Hepatic stellate cell (primary cell): ENCODE measurements around the gene MCTP1.
"Not testable (repeated sequence)": the region's sequence is repeated elsewhere in the genome, so short reads cannot be mapped to it uniquely, and the experiment has no call there.

ENCODE experiments used
- DNase-seq: peaks from one replicate; pipeline ENCODE4 v3.0.0; 2011; ENCODE audit warnings: low spot score

Gene MCTP1

DNA sequence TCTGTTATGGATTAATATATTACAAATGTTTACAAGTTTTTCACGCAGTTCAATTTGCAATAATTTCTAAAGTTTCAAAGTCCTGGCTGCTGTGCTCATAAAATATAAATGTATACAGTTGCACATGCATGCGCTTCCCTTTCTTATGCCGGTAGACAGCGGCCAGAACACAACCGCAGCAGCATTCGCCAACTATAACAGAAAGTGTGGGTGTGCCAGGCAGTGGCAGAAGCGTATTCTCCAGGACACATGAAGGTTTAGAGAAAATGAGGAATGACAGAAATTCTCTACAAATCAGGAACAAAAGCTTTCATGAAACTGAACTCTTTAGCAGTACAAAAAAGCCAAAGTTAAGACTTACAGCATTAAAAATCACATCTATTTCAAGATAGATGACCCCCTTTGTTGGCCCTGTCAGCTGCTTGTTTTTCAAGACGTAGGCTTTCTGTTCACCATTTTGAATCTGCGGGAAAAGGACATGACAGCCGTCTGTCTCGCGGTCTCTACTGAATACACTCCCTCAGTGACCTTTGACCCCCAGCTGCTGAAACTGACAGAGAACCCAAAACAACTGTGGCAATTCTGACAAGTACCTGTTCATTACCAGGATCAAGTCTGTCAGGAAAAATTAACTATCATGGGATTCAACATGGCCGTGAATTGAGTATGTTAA lies 414.2 kb downstream of the MCTP1 start:
- no peak for DNase-seq

DNA sequence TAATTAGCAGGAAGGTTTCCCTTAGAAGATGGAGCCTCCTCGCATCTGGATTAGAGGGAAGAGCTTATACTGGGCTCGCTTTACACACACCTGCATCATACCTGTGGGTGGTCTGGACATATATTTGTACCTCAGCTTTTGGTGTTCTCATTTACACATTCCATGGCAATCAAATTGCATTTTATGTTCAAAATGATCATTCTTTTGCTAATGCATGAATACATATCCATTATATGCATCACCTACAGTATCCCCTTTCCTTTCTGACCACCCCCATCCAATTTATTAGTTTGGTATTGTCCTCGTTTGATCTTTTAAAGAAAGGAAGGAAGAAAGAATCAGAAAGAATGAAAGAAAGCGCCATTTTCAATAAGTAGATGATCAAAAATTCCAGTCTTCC lies 415.0 kb downstream of the MCTP1 start:
- no peak for DNase-seq

- no peak for DNase-seq
Measured at GRCh38 chr5:94863951-94864350, 420.9 kb downstream of the MCTP1 start.

DNA sequence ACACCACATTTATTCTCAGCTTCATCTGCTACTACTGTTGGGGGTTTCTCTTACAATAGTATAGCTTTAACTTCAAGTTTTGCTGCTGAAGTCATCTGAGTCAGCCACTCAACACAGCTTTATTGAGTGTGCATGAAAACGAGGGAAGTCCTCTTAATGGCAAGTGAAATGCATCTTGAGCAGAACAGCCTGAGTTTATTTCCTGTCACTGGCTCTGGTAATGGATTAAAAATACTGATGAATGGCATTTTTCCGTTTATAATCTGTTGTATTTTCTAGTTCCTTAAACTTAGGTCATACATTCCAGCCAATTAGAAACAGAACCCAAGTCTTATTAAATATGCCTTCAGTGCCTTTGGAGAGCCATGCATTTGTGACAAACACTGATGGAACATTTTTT lies 427.8 kb downstream of the MCTP1 start:
- DNase-seq: no peak

DNA sequence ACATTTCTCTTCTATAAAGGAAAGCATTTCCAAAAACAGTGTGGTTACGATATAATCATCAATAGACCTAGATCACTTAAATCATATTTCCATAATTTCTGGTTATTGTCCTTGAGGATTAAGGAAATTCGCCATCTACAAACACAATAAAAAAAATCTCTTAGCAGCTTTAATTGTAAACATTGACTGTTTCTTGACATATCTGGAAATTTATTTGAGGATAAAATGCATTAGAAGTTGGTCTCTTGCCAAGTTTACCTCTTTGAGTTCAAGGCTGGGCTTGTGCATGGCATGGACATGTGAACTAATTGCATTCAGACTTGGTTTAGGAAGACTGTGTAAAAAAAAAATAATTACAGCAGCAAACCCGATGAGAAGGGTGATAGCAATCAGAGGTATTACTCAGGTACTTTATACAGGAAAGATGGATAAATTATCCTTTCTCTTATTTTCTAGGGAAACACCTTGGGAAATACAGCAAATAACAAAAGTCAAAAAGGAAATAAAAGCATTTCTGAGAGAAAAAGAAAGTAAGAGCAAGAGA lies 428.6 kb downstream of the MCTP1 start:
- DNase-seq: no peak

DNA sequence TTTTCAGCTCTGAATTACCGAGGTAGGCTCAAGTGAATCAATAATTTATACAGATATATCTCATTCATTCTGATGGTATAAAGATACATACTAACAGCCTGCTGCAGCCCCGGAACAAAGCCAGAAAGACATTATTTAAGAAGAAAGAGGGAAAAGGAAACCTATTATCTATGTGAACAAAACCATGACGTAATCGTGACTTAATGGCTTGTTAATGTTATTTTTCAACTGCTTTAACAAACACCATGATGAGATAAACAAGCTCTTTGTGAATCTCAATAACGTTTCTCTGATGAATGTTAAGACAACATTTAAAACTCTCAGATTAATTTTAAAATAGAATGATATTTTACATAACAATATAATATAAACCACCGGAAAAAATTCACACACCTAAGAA lies 429.4 kb downstream of the MCTP1 start:
- no peak for DNase-seq

DNA sequence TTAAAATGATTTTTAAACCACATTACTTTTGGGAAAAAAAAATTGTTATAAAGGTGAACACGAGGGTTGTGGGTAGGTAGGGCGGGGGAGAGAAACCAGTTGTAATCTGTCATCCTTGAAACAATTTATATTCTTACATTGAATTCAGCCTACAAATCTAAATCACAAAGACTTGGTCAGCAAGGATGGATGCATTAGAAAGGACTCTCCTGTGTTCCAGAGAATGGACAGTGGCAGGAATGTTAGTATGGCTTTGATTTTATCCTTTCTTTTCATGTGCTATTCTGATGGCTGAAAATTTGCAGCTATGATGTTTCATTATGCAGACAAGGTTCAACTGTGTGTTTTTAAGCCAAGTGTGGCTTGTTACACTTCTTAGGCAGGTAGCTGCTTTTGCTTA lies 431.8 kb downstream of the MCTP1 start:
- DNase-seq: no peak

DNA sequence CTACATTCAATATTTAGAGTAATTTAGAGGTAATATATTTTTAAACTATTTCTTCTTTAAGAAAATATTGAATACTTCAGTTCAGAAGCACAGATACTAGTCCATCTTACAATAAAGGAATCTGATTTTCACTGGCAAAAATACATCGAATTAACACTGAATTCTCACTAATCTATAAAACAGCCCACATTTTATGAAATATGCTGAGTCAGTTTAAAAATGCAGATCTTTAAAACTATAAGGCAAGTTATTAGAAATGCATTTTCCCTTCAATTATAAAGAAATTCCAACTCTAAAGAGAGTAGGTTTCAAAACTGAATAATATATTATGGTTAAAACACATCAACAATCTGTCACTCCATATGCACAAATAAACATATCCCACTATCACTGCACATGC lies 433.9 kb downstream of the MCTP1 start:
- no peak for DNase-seq

GRCh38 chr5:94849821-94850736 lies 434.8 kb downstream of the MCTP1 start:
- no peak for DNase-seq

GRCh38 chr5:94849324-94849723 lies 435.6 kb downstream of the MCTP1 start:
- DNase-seq: no peak

DNA sequence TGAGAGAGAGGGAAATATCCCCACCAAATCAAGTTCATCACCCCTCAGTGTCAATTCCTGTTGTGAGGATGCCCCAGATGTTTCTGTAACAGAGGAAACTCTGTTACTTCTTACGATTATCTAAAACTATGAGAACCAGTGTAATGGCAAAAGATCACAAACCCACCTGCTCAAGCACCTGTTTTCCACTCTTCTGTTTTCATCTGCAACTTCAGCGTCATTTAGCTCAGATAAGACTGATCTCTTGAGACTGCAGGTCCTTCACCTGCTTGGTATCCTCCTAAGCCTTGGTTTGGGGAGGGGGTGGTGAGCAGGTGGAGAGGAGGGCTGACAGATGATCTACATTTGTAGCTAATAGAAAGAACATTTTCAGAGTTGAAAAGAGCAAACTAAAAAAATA lies 437.2 kb downstream of the MCTP1 start:
- no peak for DNase-seq

DNA sequence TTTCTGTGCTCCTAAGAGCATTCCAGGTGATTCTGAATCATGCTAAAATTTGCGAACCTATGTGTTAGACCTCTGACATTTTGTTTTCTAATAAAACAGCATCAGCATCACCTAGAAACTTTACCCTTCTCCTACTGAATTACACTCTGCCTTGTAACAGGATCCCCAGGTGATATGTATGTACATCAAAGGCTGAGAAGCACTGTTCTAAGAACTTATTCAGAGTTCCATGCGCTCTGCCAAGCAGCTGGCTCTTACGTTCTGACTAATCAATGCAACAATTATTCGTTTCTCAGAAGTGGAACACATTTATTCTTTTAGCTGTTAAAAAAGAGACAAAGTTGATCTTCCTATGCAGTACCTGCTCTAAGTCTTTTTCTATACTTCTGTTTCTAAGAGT lies 437.9 kb downstream of the MCTP1 start:
- DNase-seq: no peak

- DNase-seq: not testable (repeated sequence)
Measured at GRCh38 chr5:94845696-94846095, 439.2 kb downstream of the MCTP1 start.

DNA sequence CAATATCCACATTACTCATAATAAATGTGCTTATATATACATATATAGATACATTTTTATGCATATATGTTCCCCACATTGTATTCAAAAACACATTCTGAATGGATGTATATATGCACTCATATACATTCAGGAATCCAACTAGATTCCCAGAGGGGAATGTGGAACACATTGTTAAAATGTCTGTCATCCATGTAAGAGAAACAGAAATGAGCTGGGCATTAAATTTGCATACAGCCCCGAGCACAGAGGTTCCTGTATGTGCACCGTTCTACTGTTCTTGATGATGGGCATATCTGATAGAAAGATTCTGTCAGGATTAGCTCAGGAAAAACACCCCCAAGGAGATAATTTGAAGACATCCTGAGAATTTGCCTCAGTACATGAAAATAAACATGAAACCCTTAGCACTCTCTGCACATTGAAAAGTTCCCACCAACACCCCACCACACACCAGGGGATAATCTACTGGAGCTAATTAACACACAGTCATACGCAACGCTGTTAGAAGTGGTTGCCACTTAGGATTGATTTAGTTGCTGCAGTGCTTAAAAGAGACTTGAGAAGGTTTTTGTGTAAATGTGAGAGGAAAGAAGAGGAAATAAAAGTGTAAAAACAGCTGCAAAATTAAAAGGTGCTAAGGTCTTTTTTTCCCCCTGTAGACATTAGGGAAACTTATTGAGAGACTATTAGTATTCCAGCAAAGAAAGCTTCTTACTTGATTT lies 443.1 kb downstream of the MCTP1 start:
- DNase-seq: no peak

GRCh38 chr5:94833851-94834250 lies 451.0 kb downstream of the MCTP1 start:
- DNase-seq: no peak

DNA sequence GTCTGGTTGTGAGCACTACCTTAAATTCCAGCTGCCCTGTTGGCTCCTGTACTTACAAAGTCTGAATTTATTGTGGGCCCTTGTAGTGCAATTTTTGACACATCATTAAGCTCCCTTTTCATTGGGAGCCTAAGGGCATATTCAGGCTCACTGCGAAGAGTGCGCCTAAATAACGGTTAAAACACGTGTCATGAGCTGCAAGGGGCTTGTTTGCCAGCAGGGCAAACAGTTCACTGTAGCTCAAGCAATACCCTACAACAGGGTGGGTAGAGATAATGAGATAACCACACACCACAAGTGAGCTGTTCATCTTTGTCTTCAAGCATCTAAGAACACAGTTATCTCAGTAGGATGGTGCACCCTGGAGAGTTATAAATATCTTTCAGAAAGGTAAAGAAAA lies 452.2 kb downstream of the MCTP1 start:
- DNase-seq: no peak

- no peak for DNase-seq
Measured at GRCh38 chr5:94830520-94830919, 454.4 kb downstream of the MCTP1 start.

- not testable (repeated sequence) for DNase-seq
Measured at GRCh38 chr5:94828222-94828621, 456.7 kb downstream of the MCTP1 start.

DNA sequence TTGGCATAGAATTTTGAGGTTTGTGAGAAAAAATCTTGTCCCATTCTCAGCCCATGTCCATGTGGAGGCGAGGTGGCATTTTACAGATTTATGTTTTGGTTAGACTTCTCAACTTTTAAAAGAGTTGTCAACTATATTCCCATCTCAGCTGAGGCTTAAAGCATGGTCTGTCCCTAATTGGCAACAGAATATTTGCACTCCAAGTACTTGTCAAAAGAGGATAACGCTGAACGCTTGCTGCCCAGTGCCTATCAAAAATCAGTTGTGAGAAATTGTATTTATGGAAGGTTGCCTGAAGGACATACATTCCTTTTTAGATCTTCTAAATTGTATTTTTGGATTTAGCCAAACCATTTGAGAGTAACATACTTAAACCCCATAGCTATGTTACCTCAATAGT lies 464.4 kb downstream of the MCTP1 start:
- DNase-seq: no peak

DNA sequence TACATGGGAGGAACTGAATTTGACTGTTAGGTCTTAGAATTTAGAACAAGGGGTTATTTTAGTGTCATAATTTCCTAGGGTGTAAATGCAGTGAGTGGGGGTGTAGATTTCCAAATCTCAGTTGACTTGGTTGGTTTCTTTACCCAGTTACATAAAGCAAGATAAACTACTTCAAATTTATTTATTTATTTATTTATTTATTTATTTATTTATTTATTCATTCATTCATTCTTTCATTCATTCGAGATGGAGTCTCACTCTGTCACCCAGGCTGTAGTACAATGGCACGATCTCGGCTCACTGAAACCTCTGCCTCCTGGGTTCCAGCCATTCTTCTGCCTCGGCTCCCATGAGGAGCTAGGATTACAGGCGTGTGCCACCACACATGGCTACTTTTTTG lies 466.0 kb downstream of the MCTP1 start:
- no peak for DNase-seq

- DNase-seq: no peak
Measured at GRCh38 chr5:94815313-94816039, 469.4 kb downstream of the MCTP1 start.

DNA sequence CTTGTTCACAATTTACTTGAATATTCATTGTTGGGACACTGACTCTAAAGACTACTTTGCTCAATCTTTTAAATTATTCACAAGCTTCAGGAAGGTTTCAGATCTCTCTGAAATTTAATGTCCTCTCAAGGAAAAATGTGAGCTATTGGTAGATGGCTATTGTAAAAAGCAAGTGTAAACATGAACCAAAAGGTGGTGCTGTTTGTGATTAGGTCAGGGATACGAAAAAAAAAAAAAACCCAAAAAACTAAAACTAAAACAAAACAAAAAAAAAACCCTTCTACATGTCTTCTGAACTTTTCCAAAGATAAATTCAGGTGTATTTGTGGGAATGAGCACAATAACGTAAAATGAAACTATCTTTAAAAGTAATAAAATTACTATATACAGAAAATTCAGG lies 472.7 kb downstream of the MCTP1 start:
- DNase-seq: no peak
